HepG2 (cell line): ENCODE measurements around the gene PXK. TPM values are rescaled to one million over a fixed set of nuclear protein-coding genes. Genes with fewer than 3 reads are reported as not detected.

Source experiments
- ATAC-seq: fragments of 200-7000 bp; cut with Tn5 transposase; 3 replicates; pipeline ENCODE4 v1.9.1; 2020; ENCODE audit warnings: mild to moderate bottlenecking, moderate library complexity
- BruUV-seq: library from RNA; stranded (reverse); fragments of 400-500 nt; replicated peaks from 2 replicates; lab custom pipeline; 2021; lab: Mats Ljungman, UMichigan
- CTCF ChIA-PET: fragments of 300-600 bp; formaldehyde crosslinking; extraction: SDS; loops from one replicate; lab custom pipeline; 2021; ENCODE audit warnings: low total read pairs, inconsistent platforms, low intra/inter-chr PET ratio; lab: Yijun Ruan, JAX
- POLR2A ChIA-PET: fragments of 350-600 bp; sonication (Branson Sonifier 250); formaldehyde crosslinking; loops from one replicate; lab custom pipeline; 2020; ENCODE audit warnings: antibody characterized with exemption, inconsistent platforms; lab: Yijun Ruan, JAX
- DNase-seq: peaks from one replicate; pipeline ENCODE4 v3.0.0-alpha.2; 2015; ENCODE audit warnings: low spot score
- FAIRE-seq: peaks from 3 replicates; lab custom pipeline; 2011; peaks lifted over from hg19 to GRCh38; lab: Jason Lieb, UNC
- H2AFZ ChIP-seq: one replicate; pipeline ENCODE4 v1.6.1; 2011; ENCODE audit warnings: low read length, inconsistent platforms
- H3K27ac ChIP-seq: fragments of 300-600 bp; 3 replicates; pipeline ENCODE4 v1.8.0; 2011; ENCODE audit warnings: mixed run types, mild to moderate bottlenecking, mixed read lengths, low read length, inconsistent platforms; ENCODE audit not compliant: insufficient read depth; ENCODE audit errors: extremely low read length
- H3K27me3 ChIP-seq, 2 experiments: fragments of 200-600 bp in 1 of 2; 2 replicates in 1 of 2; 3 replicates in 1 of 2; pipeline versions ENCODE4 v1.6.0 to v1.8.0; 2011; ENCODE audit warnings: low read length in 2 of 2, mild to moderate bottlenecking in 2 of 2, moderate library complexity in 2 of 2, inconsistent platforms in 1 of 2; ENCODE audit not compliant: insufficient read depth in 2 of 2, control insufficient read depth in 1 of 2
- H3K36me3 ChIP-seq, 2 experiments: fragments of 200-600 bp in 1 of 2; replicated peaks in 1 of 2; 2 replicates in 1 of 2; 3 replicates in 1 of 2; pipeline versions ENCODE4 v1.5.1 to v1.8.0; 2011; ENCODE audit warnings: low read length in 2 of 2, inconsistent platforms in 1 of 2; ENCODE audit not compliant: insufficient read depth in 2 of 2, control insufficient read depth in 1 of 2
- H3K4me1 ChIP-seq: 2 replicates; pipeline ENCODE4 v1.5.1; 2012; ENCODE audit warnings: low read length, inconsistent platforms; ENCODE audit not compliant: insufficient read depth
- H3K4me2 ChIP-seq: 2 replicates; pipeline ENCODE4 v1.6.0; 2011; ENCODE audit warnings: low read depth, low read length, inconsistent platforms
- H3K4me3 ChIP-seq, 3 experiments: fragments of 200-600 bp in 1 of 3; sonication (generic), shearing (Covaris generic) in 1 of 3; replicated peaks in 1 of 3; 2 replicates each; pipeline ENCODE4 v1.5.1; 2011 to 2016; ENCODE audit warnings: low read length in 3 of 3, inconsistent platforms in 2 of 3, low read depth in 2 of 3, mild to moderate bottlenecking in 2 of 3, control low read depth in 1 of 3, mixed read lengths in 1 of 3; ENCODE audit not compliant: insufficient read depth in 1 of 3
- H3K79me2 ChIP-seq: one replicate; pipeline ENCODE4 v1.6.1; 2011; ENCODE audit warnings: low read length, inconsistent platforms; ENCODE audit not compliant: insufficient read depth
- H3K9ac ChIP-seq: 2 replicates; pipeline ENCODE4 v1.6.0; 2011; ENCODE audit warnings: mild to moderate bottlenecking, low read depth, low read length, inconsistent platforms; ENCODE audit not compliant: insufficient read depth
- H3K9me3 ChIP-seq: 2 replicates; pipeline ENCODE4 v1.5.1; 2012; ENCODE audit warnings: mild to moderate bottlenecking, low read length
- H4K20me1 ChIP-seq: 2 replicates; pipeline ENCODE4 v1.6.0; 2011; ENCODE audit warnings: inconsistent platforms, mild to moderate bottlenecking, low read length, moderate library complexity; ENCODE audit not compliant: insufficient read depth
- NR1H2 ChIP-seq: sonication (generic); formaldehyde crosslinking; IDR thresholded peaks from 2 replicates; pipeline ENCODE4 v1.8.1; 2022; ENCODE audit warnings: low read depth, missing genetic modification reagents, borderline replicate concordance
- SMYD3 ChIP-seq: sonication (generic); formaldehyde crosslinking; IDR thresholded peaks from 2 replicates; pipeline ENCODE4 v1.8.1; 2023; ENCODE audit warnings: mild to moderate bottlenecking, missing genetic modification reagents
- TARDBP ChIP-seq: sonication (generic); formaldehyde crosslinking; IDR thresholded peaks from 2 replicates; pipeline ENCODE4 v1.8.0; 2022; ENCODE audit warnings: mild to moderate bottlenecking, missing genetic modification reagents
- TCF12 ChIP-seq, 2 experiments: fragments of 450-650 bp in 1 of 2; sonication (generic) in 1 of 2; formaldehyde crosslinking in 1 of 2; IDR thresholded peaks; 2 replicates each; pipeline versions ENCODE4 v1.6.1 to v1.8.0; 2017 to 2022; ENCODE audit warnings: antibody characterized with exemption in 1 of 2, mild to moderate bottlenecking in 1 of 2, missing genetic modification reagents in 1 of 2, moderate library complexity in 1 of 2
- ZNF383 ChIP-seq: sonication (generic); formaldehyde crosslinking; IDR thresholded peaks from 2 replicates; pipeline ENCODE4 v1.4.0; 2020; ENCODE audit warnings: missing genetic modification reagents, mild to moderate bottlenecking, borderline replicate concordance
- WGBS: methylation state at CpG from one replicate; pipeline ENCODE4 v1.1.6; 2017; ENCODE audit warnings: low lambda C conversion rate; 5-methylcytosine and 5-hydroxymethylcytosine counted together
- in situ Hi-C: cut with HindIII; loops from 2 replicates; pipeline ENCODE4 v1.10.0; 2017; ENCODE audit warnings: low pct_unique_long_range_greater_than_20kb; ENCODE audit not compliant: extremely low pct_ligation_motif_present
- intact Hi-C: fragments of 100-400 bp; cut with micrococcal nuclease; formaldehyde crosslinking; loops from one replicate; pipeline ENCODE4 v1.10.0; 2022; ENCODE audit not compliant: unreplicated experiment
- polyA plus RNA-seq, 8 experiments: library from polyadenylated mRNA; depleted of rRNA in 3 of 8; stranded (reverse) in 7 of 8; unstranded in 1 of 8; fragments of >200 nt; fragmentation: Illumina TruSeq in 4 of 8; extraction: Trizol in 4 of 8; gene quantifications; 2 replicates each; pipeline versions ENCODE4 v1.2.1 to v1.2.3, GENCODE V29; 2011 to 2016; ENCODE audit warnings: low read depth in 4 of 8, missing spikeins in 1 of 8, mixed read lengths in 1 of 8; ENCODE audit not compliant: insufficient read depth in 1 of 8
- total RNA-seq, 5 experiments: library from RNA; depleted of rRNA; stranded (reverse); fragments of >200 nt; fragmentation: Illumina TruSeq; extraction: Trizol; gene quantifications; 2 replicates each; pipeline ENCODE4 v1.2.3, GENCODE V29; 2016; ENCODE audit warnings: low read depth in 1 of 5
- TF ChIP-seq, protein P1 (sequence below): sonication (generic); formaldehyde crosslinking; IDR thresholded peaks from 2 replicates; pipeline ENCODE4 v1.5.1; 2020; ENCODE audit warnings: missing genetic modification reagents, mild to moderate bottlenecking, borderline replicate concordance
- TF ChIP-seq, protein P2 (sequence below): sonication (generic); formaldehyde crosslinking; IDR thresholded peaks from 2 replicates; pipeline ENCODE4 v1.4.0; 2020; ENCODE audit warnings: missing genetic modification reagents, mild to moderate bottlenecking, borderline replicate concordance

The PXK gene
- total and polyA plus RNA-seq, 2 of the 13 experiments (the other 11 are each of a cell fraction or from before 2014, with no cell fraction given), result 6.4 to 18.6 TPM

DNA sequence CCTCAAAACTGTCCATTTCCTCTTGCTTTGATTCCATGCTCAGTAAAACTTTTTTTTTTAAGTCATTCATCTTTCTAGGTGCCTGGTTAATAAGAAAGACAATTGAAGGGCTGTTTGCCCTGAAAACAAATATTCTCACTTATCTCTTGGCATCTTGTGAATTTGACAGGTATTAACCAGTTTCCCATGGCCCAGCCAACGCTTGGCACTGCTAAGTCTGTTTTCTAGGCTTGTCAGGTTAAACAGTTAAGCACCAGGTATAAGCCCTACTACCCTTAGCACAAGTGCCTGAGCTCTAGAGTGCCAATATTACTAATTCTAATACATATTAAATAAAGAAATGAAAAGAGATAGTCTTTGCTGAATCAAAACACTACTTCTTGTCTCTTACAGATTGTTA, 36.3 kb downstream of the PXK start:
- no peak for ATAC-seq
- TF ChIP-seq, protein P1, sequence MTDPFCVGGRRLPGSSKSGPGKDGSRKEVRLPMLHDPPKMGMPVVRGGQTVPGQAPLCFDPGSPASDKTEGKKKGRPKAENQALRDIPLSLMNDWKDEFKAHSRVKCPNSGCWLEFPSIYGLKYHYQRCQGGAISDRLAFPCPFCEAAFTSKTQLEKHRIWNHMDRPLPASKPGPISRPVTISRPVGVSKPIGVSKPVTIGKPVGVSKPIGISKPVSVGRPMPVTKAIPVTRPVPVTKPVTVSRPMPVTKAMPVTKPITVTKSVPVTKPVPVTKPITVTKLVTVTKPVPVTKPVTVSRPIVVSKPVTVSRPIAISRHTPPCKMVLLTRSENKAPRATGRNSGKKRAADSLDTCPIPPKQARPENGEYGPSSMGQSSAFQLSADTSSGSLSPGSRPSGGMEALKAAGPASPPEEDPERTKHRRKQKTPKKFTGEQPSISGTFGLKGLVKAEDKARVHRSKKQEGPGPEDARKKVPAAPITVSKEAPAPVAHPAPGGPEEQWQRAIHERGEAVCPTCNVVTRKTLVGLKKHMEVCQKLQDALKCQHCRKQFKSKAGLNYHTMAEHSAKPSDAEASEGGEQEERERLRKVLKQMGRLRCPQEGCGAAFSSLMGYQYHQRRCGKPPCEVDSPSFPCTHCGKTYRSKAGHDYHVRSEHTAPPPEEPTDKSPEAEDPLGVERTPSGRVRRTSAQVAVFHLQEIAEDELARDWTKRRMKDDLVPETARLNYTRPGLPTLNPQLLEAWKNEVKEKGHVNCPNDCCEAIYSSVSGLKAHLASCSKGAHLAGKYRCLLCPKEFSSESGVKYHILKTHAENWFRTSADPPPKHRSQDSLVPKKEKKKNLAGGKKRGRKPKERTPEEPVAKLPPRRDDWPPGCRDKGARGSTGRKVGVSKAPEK, result no peak
- TF ChIP-seq TARDBP (CRISPR knock-in tag) (no peak), ZNF383 (CRISPR knock-in tag) (no peak), SMYD3 (CRISPR knock-in tag) (no peak)

GRCh38 chr3:58369876-58370275, 37.2 kb downstream of the PXK start:
- BruUV-seq, result no TSS peak
- Histone ChIP-seq H2AFZ (no peak overlapping the region), H3K27ac (no peak overlapping the region), H3K36me3 (no peaks in the 10 kb centered on the region), H3K4me1 (0 out of 2 replicates have a peak, but pooled peaks cover 6% of the 10 kb centered on the region), H3K9me3 (no peaks in the 10 kb centered on the region), H3K79me2 (no peaks in the 10 kb centered on the region), H4K20me1 (no peaks in the 10 kb centered on the region), H3K27me3 (no peaks in the 10 kb centered on the region), H3K9ac (no peak overlapping the region), H3K4me3 (no peak overlapping the region), H3K4me2 (no peak overlapping the region)
- FAIRE-seq (no peak), ATAC-seq (no peak), DNase-seq (no peak)
- TF ChIP-seq, protein P2, sequence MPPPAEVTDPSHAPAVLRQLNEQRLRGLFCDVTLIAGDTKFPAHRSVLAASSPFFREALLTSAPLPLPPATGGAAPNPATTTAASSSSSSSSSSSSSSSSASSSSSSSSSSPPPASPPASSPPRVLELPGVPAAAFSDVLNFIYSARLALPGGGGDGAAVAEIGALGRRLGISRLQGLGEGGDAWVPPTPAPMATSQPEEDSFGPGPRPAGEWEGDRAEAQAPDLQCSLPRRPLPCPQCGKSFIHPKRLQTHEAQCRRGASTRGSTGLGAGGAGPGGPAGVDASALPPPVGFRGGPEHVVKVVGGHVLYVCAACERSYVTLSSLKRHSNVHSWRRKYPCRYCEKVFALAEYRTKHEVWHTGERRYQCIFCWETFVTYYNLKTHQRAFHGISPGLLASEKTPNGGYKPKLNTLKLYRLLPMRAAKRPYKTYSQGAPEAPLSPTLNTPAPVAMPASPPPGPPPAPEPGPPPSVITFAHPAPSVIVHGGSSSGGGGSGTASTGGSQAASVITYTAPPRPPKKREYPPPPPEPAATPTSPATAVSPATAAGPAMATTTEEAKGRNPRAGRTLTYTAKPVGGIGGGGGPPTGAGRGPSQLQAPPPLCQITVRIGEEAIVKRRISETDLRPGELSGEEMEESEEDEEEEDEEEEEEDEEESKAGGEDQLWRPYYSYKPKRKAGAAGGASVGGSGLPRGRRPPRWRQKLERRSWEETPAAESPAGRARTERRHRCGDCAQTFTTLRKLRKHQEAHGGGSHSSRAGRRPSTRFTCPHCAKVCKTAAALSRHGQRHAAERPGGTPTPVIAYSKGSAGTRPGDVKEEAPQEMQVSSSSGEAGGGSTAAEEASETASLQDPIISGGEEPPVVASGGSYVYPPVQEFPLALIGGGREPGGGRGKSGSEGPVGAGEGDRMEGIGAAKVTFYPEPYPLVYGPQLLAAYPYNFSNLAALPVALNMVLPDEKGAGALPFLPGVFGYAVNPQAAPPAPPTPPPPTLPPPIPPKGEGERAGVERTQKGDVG (CRISPR knock-in tag), result no peak
- TF ChIP-seq TCF12 (IDR thresholded peaks at IDR 0.05) (no peak), TCF12 (CRISPR knock-in tag; IDR thresholded peaks at IDR 0.05) (no peak), NR1H2 (CRISPR knock-in tag) (no peak)
- intact Hi-C loops (no loop called here), in situ Hi-C loops (no loop called here)
- 98% methylated on average over 3 of the region's 3 CpGs for WGBS
- ChIA-PET POLR2A (no interaction called here), CTCF (no interaction called here)

More for the DNA sequence above, 36.3 kb downstream of the PXK start:
- FAIRE-seq (no peak), DNase-seq (no peak)
- in situ Hi-C loops, result no loop called here
- no peak overlapping the region for H3K4me3 ChIP-seq
- H3K79me2 ChIP-seq, result no peaks in the 10 kb centered on the region
- H3K27me3 ChIP-seq, result no peaks in the 10 kb centered on the region
- H2AFZ ChIP-seq, result no peak overlapping the region
- H3K4me1 ChIP-seq, result 0 out of 2 replicates have a peak, but pooled peaks cover 6% of the 10 kb centered on the region
- no peak overlapping the region for H3K27ac ChIP-seq
- no TSS peak for BruUV-seq
- H4K20me1 ChIP-seq, result no peaks in the 10 kb centered on the region
- ChIA-PET CTCF (no interaction called here), POLR2A (no interaction called here)
- intact Hi-C loops, result no loop called here
- 96% methylated on average over 1 of the region's 1 CpG for WGBS
- H3K36me3 ChIP-seq, result no peaks in the 10 kb centered on the region
- H3K9me3 ChIP-seq, result no peaks in the 10 kb centered on the region
- H3K9ac ChIP-seq, result no peak overlapping the region
- no peak overlapping the region for H3K4me2 ChIP-seq
